Left renal cortex interstitium (tissue), 4 donors: ENCODE measurements around the gene SCG3. TPM values are rescaled to one million over a fixed set of nuclear protein-coding genes. Genes with fewer than 3 reads are reported as not detected.

Source experiments
- DNase-seq, 4 donors: peaks; one replicate each; pipeline ENCODE4 v3.0.0-alpha.2; 2013; ENCODE audit warnings: low read depth in 4 of 4, low spot score in 2 of 4, missing footprints in 1 of 4
- polyA plus RNA-seq, 4 donors: library from polyadenylated mRNA; unstranded; fragments of 120-200 nt; gene quantifications; one replicate each; pipeline ENCODE4 v1.2.1, GENCODE V29; 2013; ENCODE audit not compliant: insufficient read length in 4 of 4

SCG3 gene
- polyA plus RNA-seq, 4 donors = 0.10 to 0.28 (median 0.25) TPM; not detected in 1

GRCh38 chr15:51677021-51677420 is 4.3 kb upstream of the SCG3 start:
- DNase-seq = no peak

- no peak for DNase-seq
Observed at GRCh38 chr15:51677452-51677851, 3.9 kb upstream of the SCG3 start.

GRCh38 chr15:51678096-51678495 is 3.2 kb upstream of the SCG3 start:
- no peak for DNase-seq

GRCh38 chr15:51680321-51680720 is 982 bp upstream of the SCG3 start:
- no peak for DNase-seq

- no peak for DNase-seq
Observed at GRCh38 chr15:51687565-51687964, 6.3 kb downstream of the SCG3 start.

GRCh38 chr15:51688863-51689262 is 7.6 kb downstream of the SCG3 start:
- DNase-seq = no peak

- no peak for DNase-seq
Observed at GRCh38 chr15:51692154-51692553, 10.9 kb downstream of the SCG3 start.

GRCh38 chr15:51696566-51696965 is 15.3 kb downstream of the SCG3 start:
- no peak for DNase-seq

GRCh38 chr15:51697163-51697562 is 15.9 kb downstream of the SCG3 start:
- DNase-seq = no peak

GRCh38 chr15:51699373-51699772 is 18.1 kb downstream of the SCG3 start:
- no peak for DNase-seq

- no peak for DNase-seq
Observed at GRCh38 chr15:51702710-51703109, 21.4 kb downstream of the SCG3 start.

- no peak for DNase-seq
Observed at GRCh38 chr15:51706291-51706690, 25.0 kb downstream of the SCG3 start.

GRCh38 chr15:51706926-51707608 is 25.8 kb downstream of the SCG3 start:
- no peak for DNase-seq

- no peak for DNase-seq
Observed at GRCh38 chr15:51708013-51708412, 26.7 kb downstream of the SCG3 start.

GRCh38 chr15:51709031-51709430 is 27.7 kb downstream of the SCG3 start:
- no peak for DNase-seq

- no peak for DNase-seq
Observed at GRCh38 chr15:51714162-51714561, 32.9 kb downstream of the SCG3 start.

- DNase-seq = no peak
Observed at GRCh38 chr15:51714911-51715310, 33.6 kb downstream of the SCG3 start.

- DNase-seq = no peak
Observed at GRCh38 chr15:51718219-51718618, 36.9 kb downstream of the SCG3 start.

GRCh38 chr15:51718746-51719145 is 37.4 kb downstream of the SCG3 start:
- no peak for DNase-seq

GRCh38 chr15:51720201-51720995 is 39.1 kb downstream of the SCG3 start:
- DNase-seq = no peak

GRCh38 chr15:51721199-51721960 is 40.1 kb downstream of the SCG3 start:
- no peak for DNase-seq
